HEK293 (cell line): Measurements from ENCODE around the gene ZDHHC24.

Experiments used
- BCL11B ChIP-seq: fragments of 450-650 bp; formaldehyde crosslinking; IDR thresholded peaks from 2 replicates; pipeline ENCODE4 v1.5.1; 2016; ENCODE audit warnings: low read depth, missing biosample characterization, missing genetic modification characterization
- EGR2 ChIP-seq: fragments of 450-650 bp; formaldehyde crosslinking; IDR thresholded peaks from 2 replicates; pipeline ENCODE4 v1.5.1; 2016; ENCODE audit warnings: low read depth, missing biosample characterization, missing genetic modification characterization
- PRDM1 ChIP-seq: fragments of 450-650 bp; formaldehyde crosslinking; IDR thresholded peaks from 2 replicates; pipeline ENCODE4; 2016; ENCODE audit warnings: missing biosample characterization, missing genetic modification characterization
- PRDM6 ChIP-seq: fragments of 450-650 bp; formaldehyde crosslinking; IDR thresholded peaks from 2 replicates; pipeline ENCODE4 v1.5.1; 2017; ENCODE audit warnings: missing biosample characterization, missing genetic modification characterization
- REPIN1 ChIP-seq: fragments of 450-650 bp; formaldehyde crosslinking; IDR thresholded peaks from 2 replicates; pipeline ENCODE4 v1.5.1; 2017; ENCODE audit warnings: missing biosample characterization, missing genetic modification characterization, low read depth
- SETDB1 ChIP-seq: IDR thresholded peaks from one replicate; pipeline ENCODE4 v1.6.1; 2017; ENCODE audit warnings: mild to moderate bottlenecking, low read length, moderate library complexity, mixed read lengths; ENCODE audit not compliant: insufficient read length
- ZBTB11 ChIP-seq: fragments of 450-650 bp; formaldehyde crosslinking; conservative IDR thresholded peaks from 2 replicates; pipeline ENCODE4 v1.5.1; 2016; ENCODE audit warnings: low read depth, missing biosample characterization, missing genetic modification characterization
- ZBTB21 ChIP-seq: fragments of 450-650 bp; formaldehyde crosslinking; IDR thresholded peaks from 2 replicates; pipeline ENCODE4 v1.5.1; 2017; ENCODE audit warnings: missing biosample characterization, missing genetic modification characterization
- ZBTB49 ChIP-seq: fragments of 450-650 bp; formaldehyde crosslinking; IDR thresholded peaks from 2 replicates; pipeline ENCODE4 v1.5.1; 2016; ENCODE audit warnings: missing biosample characterization, missing genetic modification characterization, low read depth
- ZFP37 ChIP-seq: fragments of 450-650 bp; formaldehyde crosslinking; IDR thresholded peaks from 2 replicates; pipeline ENCODE4 v1.5.1; 2016; ENCODE audit warnings: missing biosample characterization, missing genetic modification characterization
- ZNF112 ChIP-seq: fragments of 450-650 bp; formaldehyde crosslinking; IDR thresholded peaks from 2 replicates; pipeline ENCODE4 v1.5.0; 2017; ENCODE audit warnings: missing biosample characterization, missing genetic modification characterization
- ZNF140 ChIP-seq: fragments of 450-650 bp; formaldehyde crosslinking; IDR thresholded peaks from 2 replicates; pipeline ENCODE4 v1.5.1; 2016; ENCODE audit warnings: missing biosample characterization, missing genetic modification characterization
- ZNF2 ChIP-seq: fragments of 450-650 bp; formaldehyde crosslinking; IDR thresholded peaks from 2 replicates; pipeline ENCODE4 v1.5.1; 2016; ENCODE audit warnings: missing biosample characterization, missing genetic modification characterization
- ZNF211 ChIP-seq: fragments of 450-650 bp; formaldehyde crosslinking; IDR thresholded peaks from 2 replicates; pipeline ENCODE4 v1.5.1; 2016; ENCODE audit warnings: low read depth, missing biosample characterization, missing genetic modification characterization
- ZNF223 ChIP-seq: fragments of 450-650 bp; formaldehyde crosslinking; IDR thresholded peaks from 2 replicates; pipeline ENCODE4 v1.5.1; 2016; ENCODE audit warnings: missing biosample characterization, missing genetic modification characterization
- ZNF280C ChIP-seq: fragments of 450-650 bp; formaldehyde crosslinking; IDR thresholded peaks from 2 replicates; pipeline ENCODE4 v1.5.1; 2016; ENCODE audit warnings: missing biosample characterization, missing genetic modification characterization
- ZNF324 ChIP-seq: fragments of 450-650 bp; formaldehyde crosslinking; IDR thresholded peaks from 2 replicates; pipeline ENCODE4 v1.5.1; 2016; ENCODE audit warnings: missing biosample characterization, missing genetic modification characterization
- ZNF37A ChIP-seq: fragments of 450-650 bp; IDR thresholded peaks from 2 replicates; pipeline ENCODE4 v1.5.1; 2018; ENCODE audit warnings: missing biosample characterization, missing genetic modification characterization
- ZNF426 ChIP-seq: fragments of 450-650 bp; formaldehyde crosslinking; IDR thresholded peaks from 2 replicates; pipeline ENCODE4 v1.5.1; 2017; ENCODE audit warnings: missing biosample characterization, missing genetic modification characterization, mild to moderate bottlenecking, inconsistent platforms, moderate library complexity
- ZNF473 ChIP-seq: fragments of 450-650 bp; formaldehyde crosslinking; IDR thresholded peaks from 2 replicates; pipeline ENCODE4 v1.5.1; 2017; ENCODE audit warnings: missing biosample characterization, missing genetic modification characterization
- ZNF501 ChIP-seq: fragments of 450-650 bp; formaldehyde crosslinking; IDR thresholded peaks from 2 replicates; pipeline ENCODE4 v1.5.1; 2016; ENCODE audit warnings: missing biosample characterization, missing genetic modification characterization
- ZNF518A ChIP-seq: fragments of 450-650 bp; formaldehyde crosslinking; conservative IDR thresholded peaks from 2 replicates; pipeline ENCODE4 v1.5.1; 2016; ENCODE audit warnings: low read depth, missing biosample characterization, missing genetic modification characterization
- ZNF626 ChIP-seq: fragments of 450-650 bp; sonication (Bioruptor Pico); formaldehyde crosslinking; IDR thresholded peaks from 2 replicates; pipeline ENCODE4 v1.5.1; 2018; ENCODE audit warnings: missing biosample characterization, missing genetic modification characterization, inconsistent platforms
- ZNF658 ChIP-seq: fragments of 450-650 bp; formaldehyde crosslinking; IDR thresholded peaks from 2 replicates; pipeline ENCODE4; 2016; ENCODE audit warnings: missing biosample characterization, missing genetic modification characterization
- ZNF837 ChIP-seq: fragments of 450-650 bp; formaldehyde crosslinking; IDR thresholded peaks from 2 replicates; pipeline ENCODE4 v1.5.1; 2016; ENCODE audit warnings: missing biosample characterization, missing genetic modification characterization

ZDHHC24 gene

GRCh38 chr11:66480117-66480938, 65.5 kb downstream of the ZDHHC24 start, which contains the start of gene DPP3 (continued):
- peak; percentile 30; the same call in 1 of the 2 replicates for TF ChIP-seq BCL11B
- no peak for TF ChIP-seq ZBTB21 (tag by site-specific recombination)
- no peak for TF ChIP-seq ZNF324 (tag by site-specific recombination)
- TF ChIP-seq ZNF658 (tag by site-specific recombination), result no peak
- 0 out of 2 replicates have a peak, but pooled peaks have one; percentile 29 for TF ChIP-seq ZNF2 (tag by site-specific recombination)
- no peak for TF ChIP-seq ZNF473 (tag by site-specific recombination)
- TF ChIP-seq ZBTB11 (tag by site-specific recombination), result peak; percentile 78
- 0 out of 2 replicates have a peak, but pooled peaks have one; percentile 70 for TF ChIP-seq ZNF501 (tag by site-specific recombination)
- no peak for TF ChIP-seq ZNF223 (tag by site-specific recombination)
- TF ChIP-seq ZNF280C, result no peak
- no peak for TF ChIP-seq ZNF518A (tag by site-specific recombination)
- no peak for TF ChIP-seq ZNF112 (tag by site-specific recombination)
- no peak for TF ChIP-seq EGR2
- TF ChIP-seq ZNF37A (tag by site-specific recombination), result no peak
- no peak for TF ChIP-seq ZNF140
- no peak for TF ChIP-seq PRDM6
- no peak for TF ChIP-seq PRDM1 (tag by site-specific recombination)
- no peak for TF ChIP-seq SETDB1
- TF ChIP-seq ZNF426 (tag by site-specific recombination), result no peak
- TF ChIP-seq ZNF211 (tag by site-specific recombination), result no peak
- no peak for TF ChIP-seq REPIN1 (tag by site-specific recombination)
- TF ChIP-seq ZNF626 (tag by site-specific recombination), result no peak
- TF ChIP-seq ZNF837 (tag by site-specific recombination), result no peak
- TF ChIP-seq ZFP37 (tag by site-specific recombination), result no peak
- no peak for TF ChIP-seq ZBTB49 (tag by site-specific recombination)
